Kidney (tissue), 14 donors: ENCODE measurements around the gene ETNK1. TPM values are rescaled to one million over a fixed set of nuclear protein-coding genes. Genes with fewer than 3 reads are reported as not detected.
A peak's percentile ranks its signal among the peaks of the same experiment; 100 is the strongest.
"Not testable (repeated sequence)": the region's sequence is repeated elsewhere in the genome, so short reads cannot be mapped to it uniquely, and the experiment has no call there.

Experiments used
- DNase-seq, 5 donors: peaks; one replicate each; pipeline ENCODE4 v3.0.0-alpha.2; 2013 to 2020
- FAIRE-seq: peaks from 2 replicates; lab custom pipeline; 2012; peaks lifted over from hg19 to GRCh38; lab: Jason Lieb, UNC
- H3K27ac ChIP-seq, 2 donors: one replicate each; pipeline ENCODE4 v1.7.0; 2013; ENCODE audit warnings: low read depth in 2 of 2, low read length in 2 of 2, inconsistent platforms in 1 of 2
- H3K27me3 ChIP-seq: one replicate; pipeline ENCODE4 v1.7.1; 2013; ENCODE audit warnings: low read length, inconsistent platforms; ENCODE audit not compliant: control insufficient read depth, insufficient read depth
- H3K36me3 ChIP-seq, 3 donors: one replicate each; pipeline versions ENCODE4 v1.7.0 to v1.7.1; 2013; ENCODE audit warnings: low read length in 3 of 3, control low read depth in 1 of 3, inconsistent platforms in 1 of 3; ENCODE audit not compliant: insufficient read depth in 3 of 3, control insufficient read depth in 2 of 3
- H3K4me1 ChIP-seq, 3 donors: one replicate each; pipeline versions ENCODE4 v1.7.0 to v1.7.1; 2013; ENCODE audit warnings: low read length in 3 of 3, inconsistent platforms in 1 of 3, low read depth in 1 of 3; ENCODE audit not compliant: control insufficient read depth in 2 of 3, insufficient read depth in 2 of 3
- H3K4me3 ChIP-seq, 3 donors: one replicate each; pipeline versions ENCODE4 v1.7.0 to v1.8.1; 2013; ENCODE audit warnings: low read length in 3 of 3, control low read depth in 1 of 3, inconsistent platforms in 1 of 3
- H3K9ac ChIP-seq, 3 donors: one replicate each; pipeline versions ENCODE4 v1.7.0 to v1.7.1; 2013; ENCODE audit warnings: low read length in 3 of 3, control low read depth in 1 of 3, inconsistent platforms in 1 of 3
- H3K9me3 ChIP-seq, 3 donors: one replicate each; pipeline versions ENCODE4 v1.7.0 to v1.7.1; 2013; ENCODE audit warnings: low read length in 3 of 3, control low read depth in 1 of 3, inconsistent platforms in 1 of 3; ENCODE audit not compliant: control insufficient read depth in 2 of 3, insufficient read depth in 1 of 3
- CTCF ChIP-seq: IDR thresholded peaks from 3 replicates; pipeline ENCODE4 v1.5.1; 2012; ENCODE audit warnings: mild to moderate bottlenecking, moderate library complexity, borderline replicate concordance; ENCODE audit not compliant: insufficient read depth; ENCODE audit errors: extremely low read depth
- intact Hi-C: fragments of 100-400 bp; cut with DNase I; formaldehyde crosslinking; loops from one replicate; pipeline ENCODE4 v1.11.1; 2022
- polyA plus RNA-seq: library from polyadenylated mRNA; stranded (reverse); fragments of 350-450 nt; fragmentation: Illumina TruSeq; extraction: RNeasy Lipid Tissue Mini Kit (QIAGEN cat#74804); gene quantifications from one replicate; pipeline ENCODE4 v1.2.3, GENCODE V29; 2014; ENCODE audit warnings: low read depth, low replicate concordance; ENCODE audit not compliant: insufficient read depth
- total RNA-seq: library from RNA; stranded (reverse); fragmentation: NEBNext Ultra II Directional; extraction: Animal tissue kit (Norgen Biotek cat#: 25700); gene quantifications from one replicate; pipeline ENCODE4 v1.2.1, GENCODE V29; 2021
- donor health status: control.
- donor health status: control.
- donor health status: control.
- donor health status: control.
- donor health status: control.
- donor health status: DM: yes; HTN: yes; CAD: no.
- donor health status: Normal renal cell carcinoma (clear cell type).

The ETNK1 gene
- total and polyA plus RNA-seq, 2 donors from 2014 or later = 12.7 to 83.4 TPM

- no peak for FAIRE-seq
Measured at GRCh38 chr12:22692964-22693555, 68.1 kb downstream of the ETNK1 start.

GRCh38 chr12:22698576-22698975 lies 73.6 kb downstream of the ETNK1 start:
- Histone ChIP-seq H3K4me3 (no peak overlapping the region), H3K36me3 (no peaks in the 10 kb centered on the region), H3K27me3 (no peaks in the 10 kb centered on the region), H3K9ac (no peak overlapping the region), H3K9me3 (no peaks in the 10 kb centered on the region), H3K27ac (no peak overlapping the region), H3K4me1 (peaks cover 0 to 5% (median 0%) of the 10 kb centered on the region in 3 donors)
- intact Hi-C loops = no loop called here
- FAIRE-seq (no peak), DNase-seq (no peak)
- TF ChIP-seq CTCF = no peak

More at GRCh38 chr12:22692964-22693555, 68.1 kb downstream of the ETNK1 start:
- Histone ChIP-seq H3K4me1 (no peaks in the 10 kb centered on the region), H3K27me3 (no peaks in the 10 kb centered on the region), H3K9ac (no peak overlapping the region), H3K27ac (no peak overlapping the region), H3K4me3 (no peak overlapping the region), H3K36me3 (no peaks in the 10 kb centered on the region), H3K9me3 (no peaks in the 10 kb centered on the region)
- intact Hi-C loops = no loop called here
- no peak for DNase-seq
- no peak for TF ChIP-seq CTCF

GRCh38 chr12:22699705-22700104 lies 74.7 kb downstream of the ETNK1 start:
- H3K4me1 ChIP-seq, FAIRE-seq, H3K27ac ChIP-seq, H3K9ac ChIP-seq, H3K9me3 ChIP-seq, intact Hi-C loops, DNase-seq, H3K27me3 ChIP-seq, H3K36me3 ChIP-seq, H3K4me3 ChIP-seq: not testable (repeated sequence)

GRCh38 chr12:22700106-22700505 lies 75.1 kb downstream of the ETNK1 start:
- Histone ChIP-seq H3K36me3 (no peaks in the 10 kb centered on the region), H3K9ac (no peak overlapping the region), H3K9me3 (no peaks in the 10 kb centered on the region), H3K4me3 (no peak overlapping the region), H3K4me1 (peaks cover 0 to 5% (median 0%) of the 10 kb centered on the region in 3 donors), H3K27me3 (no peaks in the 10 kb centered on the region), H3K27ac (no peak overlapping the region)
- no peak for FAIRE-seq
- intact Hi-C loops = no loop called here
- TF ChIP-seq CTCF = no peak
- DNase-seq = peak in 1 of 5 donors; percentile 29

GRCh38 chr12:22701216-22701809 lies 76.3 kb downstream of the ETNK1 start:
- peak; percentile 27 for FAIRE-seq

More at GRCh38 chr12:22701216-22701809, 76.3 kb downstream of the ETNK1 start:
- H3K4me3 ChIP-seq = peak overlapping the region in 2 of 3 donors; percentile 22 to 36
- H3K9ac ChIP-seq, H3K27ac ChIP-seq, intact Hi-C loops, H3K9me3 ChIP-seq, H3K4me1 ChIP-seq, H3K27me3 ChIP-seq, H3K36me3 ChIP-seq: not testable (repeated sequence)
- DNase-seq = peak in 2 of 5 donors; percentile 34 to 48
